ENCODE data around the gene APP.

- TF ChIP-seq CTCF (IDR thresholded peaks at IDR 0.05; ENCODE audit: poor library complexity): no peak
- no peak for TF ChIP-seq EZH2phosphoT487 (IDR thresholded peaks at IDR 0.05; ENCODE audit: low read depth, severe bottlenecking, unreplicated experiment)
- no peak for TF ChIP-seq EZH2 (IDR thresholded peaks at IDR 0.05; ENCODE audit: borderline replicate concordance)
Measured at GRCh38 chr21:25897383-25897782, 273.2 kb downstream of the APP start.
